ENCODE measurements around the gene CCDC40. TPM values are rescaled to one million over a fixed set of nuclear protein-coding genes. Genes with fewer than 3 reads are reported as not detected.

Gene CCDC40
- total RNA-seq, 1 donor: 8.3 TPM

DNA sequence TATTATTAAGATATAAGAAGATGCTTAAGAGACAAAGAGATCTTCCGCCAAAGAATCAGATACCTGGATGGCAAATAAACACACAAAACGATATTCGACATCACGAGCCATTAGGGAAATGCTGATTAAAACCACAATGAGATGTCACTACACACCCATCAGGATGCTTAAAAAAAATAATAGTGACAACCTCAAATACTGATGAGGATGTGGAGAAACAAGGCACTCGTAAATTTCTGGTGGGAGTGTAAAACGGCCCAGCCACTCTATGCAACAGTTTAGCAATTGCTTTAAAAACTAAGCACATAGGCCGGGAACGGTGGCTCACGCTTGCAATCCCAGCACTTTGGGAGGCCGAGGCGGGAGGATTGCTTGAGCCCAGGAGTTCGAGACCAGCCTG, 40.2 kb upstream of the CCDC40 start:
- TF ChIP-seq, protein P1, sequence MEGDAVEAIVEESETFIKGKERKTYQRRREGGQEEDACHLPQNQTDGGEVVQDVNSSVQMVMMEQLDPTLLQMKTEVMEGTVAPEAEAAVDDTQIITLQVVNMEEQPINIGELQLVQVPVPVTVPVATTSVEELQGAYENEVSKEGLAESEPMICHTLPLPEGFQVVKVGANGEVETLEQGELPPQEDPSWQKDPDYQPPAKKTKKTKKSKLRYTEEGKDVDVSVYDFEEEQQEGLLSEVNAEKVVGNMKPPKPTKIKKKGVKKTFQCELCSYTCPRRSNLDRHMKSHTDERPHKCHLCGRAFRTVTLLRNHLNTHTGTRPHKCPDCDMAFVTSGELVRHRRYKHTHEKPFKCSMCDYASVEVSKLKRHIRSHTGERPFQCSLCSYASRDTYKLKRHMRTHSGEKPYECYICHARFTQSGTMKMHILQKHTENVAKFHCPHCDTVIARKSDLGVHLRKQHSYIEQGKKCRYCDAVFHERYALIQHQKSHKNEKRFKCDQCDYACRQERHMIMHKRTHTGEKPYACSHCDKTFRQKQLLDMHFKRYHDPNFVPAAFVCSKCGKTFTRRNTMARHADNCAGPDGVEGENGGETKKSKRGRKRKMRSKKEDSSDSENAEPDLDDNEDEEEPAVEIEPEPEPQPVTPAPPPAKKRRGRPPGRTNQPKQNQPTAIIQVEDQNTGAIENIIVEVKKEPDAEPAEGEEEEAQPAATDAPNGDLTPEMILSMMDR (IDR thresholded peaks at IDR 0.05; ENCODE audit: extremely low read depth, low read depth, low read length): no peak
- no peak for DNase-seq (ENCODE audit: insufficient read length, low spot score, missing footprints)
- H3K4me3 ChIP-seq (ENCODE audit: insufficient read depth, low read length): no peak overlapping the region
- no peak overlapping the region for H3K4me2 ChIP-seq (ENCODE audit: insufficient read depth, low read length)
- peaks cover 14% of the 10 kb centered on the region for H4K20me1 ChIP-seq (ENCODE audit: insufficient read depth, low read length)
- no peaks in the 10 kb centered on the region for H3K27me3 ChIP-seq (ENCODE audit: insufficient read depth, low read length)
- no peaks in the 10 kb centered on the region for H3K36me3 ChIP-seq (ENCODE audit: insufficient read depth, low read length)
- H3K27ac ChIP-seq (ENCODE audit: low read depth, low read length): no peak overlapping the region
- peaks cover 15% of the 10 kb centered on the region for H3K4me1 ChIP-seq (ENCODE audit: insufficient read depth, low read length)
- H3K9me3 ChIP-seq (ENCODE audit: low read depth, low read length): no peaks in the 10 kb centered on the region
- no peak overlapping the region for H2AFZ ChIP-seq (ENCODE audit: low read length)
- H3K79me2 ChIP-seq (ENCODE audit: insufficient read depth, low read length): no peaks in the 10 kb centered on the region

DNA sequence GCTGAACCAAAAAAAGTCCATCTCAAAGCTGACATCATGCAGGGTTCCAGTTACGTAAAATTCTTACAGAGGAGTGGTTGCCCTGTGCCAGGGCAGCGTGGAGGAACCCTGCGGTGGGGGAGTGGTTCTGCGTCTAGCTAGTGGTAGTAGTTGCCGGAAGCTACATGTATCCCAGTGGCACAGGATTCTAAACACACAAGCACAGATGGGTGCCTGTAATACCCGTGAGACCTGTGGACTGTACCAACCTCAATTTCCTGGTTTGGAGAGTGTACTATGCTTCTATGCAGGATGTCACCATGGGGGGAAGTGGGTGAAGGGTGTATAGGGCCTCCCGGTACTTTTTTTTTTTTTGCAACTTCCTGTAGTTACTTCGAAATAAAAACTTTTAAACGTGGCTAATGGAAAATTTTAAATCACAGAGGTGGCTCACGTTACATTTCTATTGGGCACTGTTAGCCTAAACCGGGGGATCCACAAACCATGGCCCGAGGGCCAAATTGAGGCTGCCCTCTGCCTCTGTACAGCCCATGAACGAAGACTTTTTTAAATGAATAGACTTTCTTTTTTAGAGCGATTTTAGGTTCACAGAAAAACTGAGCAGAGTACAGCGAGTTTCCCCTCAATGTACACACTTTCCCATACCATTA, 39.3 kb upstream of the CCDC40 start:
- no peak overlapping the region for H2AFZ ChIP-seq (ENCODE audit: low read length)
- DNase-seq (ENCODE audit: insufficient read length, low spot score, missing footprints): peak; percentile 18
- H3K36me3 ChIP-seq (ENCODE audit: insufficient read depth, low read length): no peaks in the 10 kb centered on the region
- TF ChIP-seq, protein P1 (IDR thresholded peaks at IDR 0.05; ENCODE audit: extremely low read depth, low read depth, low read length): no peak
- no peaks in the 10 kb centered on the region for H3K27me3 ChIP-seq (ENCODE audit: insufficient read depth, low read length)
- no peak overlapping the region for H3K4me3 ChIP-seq (ENCODE audit: insufficient read depth, low read length)
- H3K79me2 ChIP-seq (ENCODE audit: insufficient read depth, low read length): no peaks in the 10 kb centered on the region
- peaks cover 15% of the 10 kb centered on the region for H4K20me1 ChIP-seq (ENCODE audit: insufficient read depth, low read length)
- H3K9me3 ChIP-seq (ENCODE audit: low read depth, low read length): no peaks in the 10 kb centered on the region
- peaks cover 10% of the 10 kb centered on the region for H3K4me1 ChIP-seq (ENCODE audit: insufficient read depth, low read length)
- H3K27ac ChIP-seq (ENCODE audit: low read depth, low read length): no peak overlapping the region
- H3K4me2 ChIP-seq (ENCODE audit: insufficient read depth, low read length): no peak overlapping the region

DNA sequence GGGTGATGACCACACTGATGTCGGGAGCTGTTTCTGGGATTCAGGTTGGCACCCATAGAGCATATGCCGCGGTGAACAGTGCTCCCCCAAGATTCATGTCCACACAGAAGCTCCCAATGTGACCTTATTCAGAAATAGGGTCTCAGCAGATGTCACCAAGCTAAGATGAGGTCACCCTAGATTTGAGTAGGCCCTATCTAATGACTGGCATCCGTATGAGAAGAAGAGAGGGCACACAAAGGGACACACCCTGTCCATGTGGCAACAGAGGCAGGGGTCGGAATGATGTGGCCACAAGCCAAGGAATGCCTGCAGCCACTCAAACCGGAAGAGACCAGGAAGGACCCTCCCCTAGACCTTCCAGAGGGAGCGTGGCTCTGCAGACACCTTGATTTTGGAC, 36.3 kb upstream of the CCDC40 start:
- no peak overlapping the region for H3K4me3 ChIP-seq (ENCODE audit: insufficient read depth, low read length)
- H3K4me1 ChIP-seq (ENCODE audit: insufficient read depth, low read length): no peaks in the 10 kb centered on the region
- H3K4me2 ChIP-seq (ENCODE audit: insufficient read depth, low read length): no peak overlapping the region
- TF ChIP-seq, protein P1 (IDR thresholded peaks at IDR 0.05; ENCODE audit: extremely low read depth, low read depth, low read length): no peak
- H3K27ac ChIP-seq (ENCODE audit: low read depth, low read length): no peak overlapping the region
- no peaks in the 10 kb centered on the region for H3K79me2 ChIP-seq (ENCODE audit: insufficient read depth, low read length)
- H3K9me3 ChIP-seq (ENCODE audit: low read depth, low read length): no peaks in the 10 kb centered on the region
- peak; percentile 36 for DNase-seq (ENCODE audit: insufficient read length, low spot score, missing footprints)
- H3K27me3 ChIP-seq (ENCODE audit: insufficient read depth, low read length): no peaks in the 10 kb centered on the region
- no peak overlapping the region for H2AFZ ChIP-seq (ENCODE audit: low read length)
- peaks cover 16% of the 10 kb centered on the region for H4K20me1 ChIP-seq (ENCODE audit: insufficient read depth, low read length)
- no peaks in the 10 kb centered on the region for H3K36me3 ChIP-seq (ENCODE audit: insufficient read depth, low read length)

DNA sequence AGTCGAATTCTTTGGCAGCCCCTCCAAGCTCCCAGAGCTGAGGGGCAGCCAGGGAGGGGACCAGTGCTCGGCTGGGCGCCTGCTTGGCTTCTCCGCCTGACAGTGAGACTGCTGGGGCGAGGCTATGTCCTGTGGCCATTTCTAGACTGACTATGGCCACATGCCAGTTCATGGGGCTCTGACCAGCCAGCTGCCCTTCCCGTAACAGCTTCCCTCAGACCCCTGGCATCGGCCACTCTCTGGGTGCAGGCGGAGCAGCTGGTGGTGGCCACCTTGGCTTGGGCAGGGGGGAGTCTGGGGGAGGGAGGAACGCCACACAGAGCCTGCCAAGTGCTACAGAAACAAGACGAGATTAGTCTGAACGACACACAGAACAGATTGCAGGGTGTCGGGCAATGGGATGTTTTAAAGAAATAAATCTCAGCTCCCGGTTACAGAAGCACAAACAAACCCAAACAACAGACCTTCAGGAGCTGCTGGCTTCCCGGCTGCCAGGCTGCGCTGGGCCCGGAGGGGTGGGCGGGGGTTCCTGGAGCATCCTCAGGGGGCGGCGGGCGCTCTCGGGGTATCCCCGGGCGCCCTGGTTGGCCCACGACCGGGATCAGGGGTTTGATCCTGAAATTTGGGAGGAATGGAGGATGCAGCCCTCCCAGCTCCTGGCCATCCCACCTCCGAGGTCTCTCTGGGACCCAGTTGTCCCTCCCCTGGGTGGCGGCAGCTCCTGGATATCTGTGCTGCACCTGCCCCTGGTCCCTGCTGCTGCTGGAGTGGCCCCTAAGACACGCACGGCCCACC, 35.3 kb upstream of the CCDC40 start:
- Histone ChIP-seq H3K27me3 (ENCODE audit: insufficient read depth, low read length) (no peaks in the 10 kb centered on the region), H3K36me3 (ENCODE audit: insufficient read depth, low read length) (no peaks in the 10 kb centered on the region), H3K27ac (ENCODE audit: low read depth, low read length) (no peak overlapping the region), H4K20me1 (ENCODE audit: insufficient read depth, low read length) (peaks cover 23% of the 10 kb centered on the region), H3K4me2 (ENCODE audit: insufficient read depth, low read length) (no peak overlapping the region), H2AFZ (ENCODE audit: low read length) (no peak overlapping the region), H3K4me3 (ENCODE audit: insufficient read depth, low read length) (no peak overlapping the region), H3K9me3 (ENCODE audit: low read depth, low read length) (no peaks in the 10 kb centered on the region), H3K79me2 (ENCODE audit: insufficient read depth, low read length) (no peaks in the 10 kb centered on the region), H3K4me1 (ENCODE audit: insufficient read depth, low read length) (no peaks in the 10 kb centered on the region)
- DNase-seq (ENCODE audit: insufficient read length, low spot score, missing footprints): peak; percentile 30
- TF ChIP-seq, protein P1 (IDR thresholded peaks at IDR 0.05; ENCODE audit: extremely low read depth, low read depth, low read length): no peak
